Ascending aorta (tissue), 2 donors: ENCODE results near the gene KATNAL1. TPM values are rescaled to one million over a fixed set of nuclear protein-coding genes. Genes with fewer than 3 reads are reported as not detected.

ENCODE experiments used
- DNase-seq, 2 donors: peaks; one replicate each; pipeline ENCODE4 v3.0.0-alpha.2; 2019; ENCODE audit warnings: low spot score in 2 of 2
- H3K27ac ChIP-seq, 2 donors: fragments of 200-600 bp; sonication (generic); one replicate each; pipeline ENCODE4 v1.5.1; 2016 to 2017; ENCODE audit warnings: mild to moderate bottlenecking in 1 of 2
- H3K27me3 ChIP-seq: fragments of 200-600 bp; sonication (generic); one replicate; pipeline ENCODE4 v1.5.1; 2017
- H3K36me3 ChIP-seq, 2 donors: fragments of 200-600 bp; sonication (generic); one replicate each; pipeline ENCODE4 v1.5.1; 2016
- H3K4me1 ChIP-seq, 2 donors: fragments of 200-600 bp; sonication (generic); one replicate each; pipeline ENCODE4 v1.5.1; 2016 to 2017; ENCODE audit warnings: mild to moderate bottlenecking in 1 of 2
- H3K4me3 ChIP-seq, 2 donors: fragments of 200-600 bp; sonication (generic); one replicate each; pipeline ENCODE4 v1.5.1; 2016 to 2017; ENCODE audit warnings: mild to moderate bottlenecking in 1 of 2
- H3K9me3 ChIP-seq, 2 donors: fragments of 200-600 bp; sonication (generic); one replicate each; pipeline ENCODE4 v1.5.1; 2016
- intact Hi-C: fragments of 100-400 bp; cut with DNase I; formaldehyde crosslinking; loops from one replicate; pipeline ENCODE4 v1.15.1; 2023
- total RNA-seq: library from RNA; depleted of rRNA; stranded (reverse); fragments of >200 nt; gene quantifications from one replicate; pipeline ENCODE4 v1.1.0, GENCODE V29; 2016
- TF ChIP-seq, protein P1 (sequence below), 3 experiments: fragments of 200-600 bp in 2 of 3; fragments of 450-650 bp in 1 of 3; sonication (generic) in 2 of 3; IDR thresholded peaks; one replicate each; pipeline ENCODE4 v1.5.1; 2016 to 2019; ENCODE audit warnings: antibody characterized with exemption in 3 of 3, mild to moderate bottlenecking in 1 of 3, moderate library complexity in 1 of 3

The KATNAL1 gene
- total RNA-seq, 1 donor from 2014 or later = 13.2 TPM

DNA sequence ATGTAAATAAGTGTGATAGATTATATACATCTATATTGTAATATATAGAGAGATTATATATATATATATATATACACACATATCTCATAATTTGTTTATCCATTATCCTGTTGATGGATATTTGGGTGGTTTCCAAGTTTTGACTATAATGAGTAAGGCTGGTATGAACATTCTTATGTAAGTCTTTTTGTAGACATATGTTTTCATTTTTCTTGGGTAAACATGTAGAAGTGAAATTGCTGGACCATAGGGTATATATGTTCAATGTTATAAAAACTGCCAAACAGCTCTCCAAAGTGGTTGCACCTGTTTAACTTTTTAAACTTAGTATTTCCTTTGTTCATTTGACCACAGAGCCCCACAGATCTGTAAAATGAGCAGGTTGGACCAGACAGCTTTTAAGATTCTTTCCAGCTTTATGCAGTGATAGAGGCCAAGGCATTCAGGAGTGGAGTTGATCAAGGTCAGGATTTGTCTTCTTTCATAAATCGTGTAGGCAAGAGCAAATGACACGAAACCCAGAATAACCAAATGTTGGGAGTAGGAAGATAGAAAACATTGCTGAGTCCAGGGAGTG is 21.7 kb upstream of the KATNAL1 start:
- Histone ChIP-seq H3K27me3 (no peaks in the 10 kb centered on the region), H3K27ac (no peak overlapping the region), H3K4me3 (no peak overlapping the region), H3K36me3 (no peaks in the 10 kb centered on the region), H3K9me3 (peaks cover 0 to 16% of the 10 kb centered on the region in 2 donors), H3K4me1 (no peaks in the 10 kb centered on the region)
- TF ChIP-seq, protein P1, sequence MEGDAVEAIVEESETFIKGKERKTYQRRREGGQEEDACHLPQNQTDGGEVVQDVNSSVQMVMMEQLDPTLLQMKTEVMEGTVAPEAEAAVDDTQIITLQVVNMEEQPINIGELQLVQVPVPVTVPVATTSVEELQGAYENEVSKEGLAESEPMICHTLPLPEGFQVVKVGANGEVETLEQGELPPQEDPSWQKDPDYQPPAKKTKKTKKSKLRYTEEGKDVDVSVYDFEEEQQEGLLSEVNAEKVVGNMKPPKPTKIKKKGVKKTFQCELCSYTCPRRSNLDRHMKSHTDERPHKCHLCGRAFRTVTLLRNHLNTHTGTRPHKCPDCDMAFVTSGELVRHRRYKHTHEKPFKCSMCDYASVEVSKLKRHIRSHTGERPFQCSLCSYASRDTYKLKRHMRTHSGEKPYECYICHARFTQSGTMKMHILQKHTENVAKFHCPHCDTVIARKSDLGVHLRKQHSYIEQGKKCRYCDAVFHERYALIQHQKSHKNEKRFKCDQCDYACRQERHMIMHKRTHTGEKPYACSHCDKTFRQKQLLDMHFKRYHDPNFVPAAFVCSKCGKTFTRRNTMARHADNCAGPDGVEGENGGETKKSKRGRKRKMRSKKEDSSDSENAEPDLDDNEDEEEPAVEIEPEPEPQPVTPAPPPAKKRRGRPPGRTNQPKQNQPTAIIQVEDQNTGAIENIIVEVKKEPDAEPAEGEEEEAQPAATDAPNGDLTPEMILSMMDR (IDR thresholded peaks at IDR 0.05) = no peak
- DNase-seq = no peak
- intact Hi-C loops = no loop called here

DNA sequence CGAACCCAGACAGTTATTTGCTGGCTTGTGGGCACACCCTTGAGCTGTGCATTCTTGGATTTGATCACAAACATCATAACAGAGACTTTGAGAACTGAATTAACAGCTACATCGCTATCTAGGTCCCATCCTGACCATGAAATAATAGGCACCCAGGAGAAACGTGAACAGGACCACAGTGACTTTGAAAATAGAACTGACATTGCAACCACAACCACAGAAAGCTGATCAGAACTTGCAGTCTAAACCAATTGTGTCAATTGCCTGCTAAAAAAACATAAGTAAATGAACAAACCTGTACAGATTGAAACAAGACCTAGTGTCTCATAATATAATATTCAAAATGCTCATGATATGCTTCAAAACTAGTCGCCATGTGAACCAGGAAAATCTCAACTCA is 18.3 kb upstream of the KATNAL1 start:
- DNase-seq = no peak
- Histone ChIP-seq H3K27ac (no peak overlapping the region), H3K9me3 (peaks cover 0 to 16% of the 10 kb centered on the region in 2 donors), H3K27me3 (no peaks in the 10 kb centered on the region), H3K4me3 (no peak overlapping the region), H3K4me1 (no peaks in the 10 kb centered on the region), H3K36me3 (no peaks in the 10 kb centered on the region)
- TF ChIP-seq, protein P1 (IDR thresholded peaks at IDR 0.05) = no peak
- intact Hi-C loops = no loop called here

DNA sequence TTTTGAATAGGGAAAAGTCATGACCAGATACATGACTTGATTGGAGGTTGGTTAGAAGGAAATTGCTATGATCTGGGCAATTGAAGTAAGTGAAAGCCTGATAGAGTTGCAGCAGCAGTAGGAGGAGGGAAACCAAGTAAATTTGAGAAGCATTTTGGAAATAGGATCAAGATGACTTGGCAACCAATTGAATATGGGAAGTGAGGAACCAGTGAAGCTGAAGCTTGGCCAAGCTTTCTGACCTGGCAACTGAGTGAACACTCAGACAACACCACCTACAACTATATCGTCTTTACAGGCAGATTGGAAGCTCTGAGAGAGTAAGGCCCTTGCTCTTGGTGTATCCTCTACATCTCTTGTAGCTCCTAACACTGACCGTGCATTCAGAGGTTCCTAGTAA is 16.2 kb upstream of the KATNAL1 start:
- Histone ChIP-seq H3K4me3 (no peak overlapping the region), H3K4me1 (no peaks in the 10 kb centered on the region), H3K9me3 (peaks cover 0 to 16% of the 10 kb centered on the region in 2 donors), H3K36me3 (no peaks in the 10 kb centered on the region), H3K27ac (no peak overlapping the region), H3K27me3 (no peaks in the 10 kb centered on the region)
- intact Hi-C loops = no loop called here
- no peak for DNase-seq
- TF ChIP-seq, protein P1 (IDR thresholded peaks at IDR 0.05) = no peak

- TF ChIP-seq, protein P1 (IDR thresholded peaks at IDR 0.05) = no peak
- no peaks in the 10 kb centered on the region for H3K27me3 ChIP-seq
Measured at GRCh38 chr13:30322428-30322827, 15.1 kb upstream of the KATNAL1 start.

DNA sequence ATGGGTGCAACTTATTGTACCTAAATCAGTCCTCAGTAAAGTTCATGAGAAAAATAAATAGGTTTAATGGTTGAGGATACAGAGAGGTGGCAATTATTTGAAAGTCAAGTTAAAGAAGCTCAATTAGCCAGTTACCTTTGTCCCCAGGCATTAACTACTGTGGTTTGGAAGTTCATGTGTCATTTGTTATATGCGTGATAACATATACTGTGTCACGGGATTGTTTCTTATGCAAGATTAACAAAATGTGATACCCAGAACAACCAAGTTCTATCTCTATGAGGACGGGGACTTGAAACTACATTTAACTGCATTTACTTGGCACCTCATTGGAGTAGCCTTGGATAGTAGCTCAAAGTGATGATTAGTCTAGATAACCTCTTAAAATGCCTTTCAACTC is 13.9 kb upstream of the KATNAL1 start:
- TF ChIP-seq, protein P1 (IDR thresholded peaks at IDR 0.05) = no peak
- Histone ChIP-seq H3K9me3 (peaks cover 0 to 4% of the 10 kb centered on the region in 2 donors), H3K27me3 (no peaks in the 10 kb centered on the region), H3K4me3 (no peak overlapping the region), H3K27ac (no peak overlapping the region), H3K36me3 (no peaks in the 10 kb centered on the region), H3K4me1 (no peaks in the 10 kb centered on the region)
- DNase-seq = no peak
- intact Hi-C loops = no loop called here

More at GRCh38 chr13:30322428-30322827, 15.1 kb upstream of the KATNAL1 start:
- Histone ChIP-seq H3K36me3 (no peaks in the 10 kb centered on the region), H3K4me3 (no peak overlapping the region), H3K4me1 (no peaks in the 10 kb centered on the region), H3K27ac (no peak overlapping the region), H3K9me3 (peaks cover 0 to 16% of the 10 kb centered on the region in 2 donors)
- DNase-seq = no peak
- intact Hi-C loops = no loop called here

DNA sequence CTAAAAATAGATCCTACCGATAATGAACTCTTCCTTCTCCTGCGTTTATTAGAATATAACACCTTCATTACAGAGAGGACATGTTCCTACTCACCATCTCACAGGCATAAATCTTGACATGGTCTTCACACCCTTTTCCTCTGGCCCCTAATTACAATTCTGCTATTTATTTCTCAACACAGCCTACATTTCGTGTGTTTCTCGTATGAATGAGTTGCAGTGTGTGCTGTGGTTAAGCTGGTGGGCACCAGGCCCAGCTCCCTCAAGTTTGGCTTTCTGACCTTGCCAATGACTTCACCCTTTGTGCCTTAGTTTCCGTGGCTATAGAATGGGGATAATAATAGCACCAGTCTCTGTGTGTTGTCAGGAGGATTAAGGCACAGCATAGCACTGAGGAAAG is 12.3 kb upstream of the KATNAL1 start:
- no peaks in the 10 kb centered on the region for H3K4me1 ChIP-seq
- no peaks in the 10 kb centered on the region for H3K36me3 ChIP-seq
- no peak for DNase-seq
- H3K27ac ChIP-seq = no peak overlapping the region
- no peaks in the 10 kb centered on the region for H3K27me3 ChIP-seq
- intact Hi-C loops = no loop called here
- H3K4me3 ChIP-seq = no peak overlapping the region
- TF ChIP-seq, protein P1 (IDR thresholded peaks at IDR 0.05) = no peak
- H3K9me3 ChIP-seq = no peaks in the 10 kb centered on the region
